GM12878 (cell line): Measurements from ENCODE around the gene PPP1R3G. TPM values are rescaled to one million over a fixed set of nuclear protein-coding genes. Genes with fewer than 3 reads are reported as not detected.

ENCODE experiments used
- ATAC-seq: fragments of 200-7000 bp; cut with Tn5 transposase; 3 replicates; pipeline ENCODE4 v1.9.1; 2020; ENCODE audit warnings: mild to moderate bottlenecking, moderate library complexity
- BruUV-seq: library from RNA; stranded (reverse); fragments of 400-500 nt; replicated peaks from 2 replicates; lab custom pipeline; 2021; lab: Mats Ljungman, UMichigan
- CTCF ChIA-PET: fragments of 300-600 bp; sonication (Branson Sonifier 250); formaldehyde crosslinking; extraction: SDS; loops from one replicate; lab custom pipeline; 2021; ENCODE audit warnings: inconsistent platforms; lab: Yijun Ruan, JAX
- POLR2A ChIA-PET: fragments of 350-600 bp; formaldehyde crosslinking; extraction: SDS; loops from one replicate; lab custom pipeline; 2021; ENCODE audit warnings: inconsistent platforms; lab: Charles Lee
- RAD21 ChIA-PET: fragments of 300-600 bp; sonication (Branson Sonifier 250); formaldehyde crosslinking; loops from one replicate; lab custom pipeline; 2023; ENCODE audit warnings: antibody characterized with exemption; ENCODE audit not compliant: unreplicated experiment; lab: Charles Lee
- SMC1A ChIA-PET: fragments of 300-600 bp; sonication (Branson Sonifier 250); formaldehyde crosslinking; loops from one replicate; lab custom pipeline; 2023; ENCODE audit not compliant: unreplicated experiment, uncharacterized antibody; lab: Charles Lee
- DNase-seq: peaks from one replicate; pipeline ENCODE4 v3.0.0-alpha.2; 2011; ENCODE audit warnings: low read depth, low spot score
- FAIRE-seq: peaks from 3 replicates; lab custom pipeline; 2011; peaks lifted over from hg19 to GRCh38; lab: Jason Lieb, UNC
- H2AFZ ChIP-seq: 2 replicates; pipeline ENCODE4 v1.6.0; 2011; ENCODE audit warnings: low read depth, low read length, control low read depth; ENCODE audit not compliant: control insufficient read depth
- H3K27ac ChIP-seq: 2 replicates; pipeline ENCODE4 v1.5.1; 2011; ENCODE audit warnings: control low read depth; ENCODE audit not compliant: control insufficient read depth, insufficient read depth
- H3K27me3 ChIP-seq, 2 experiments: replicated peaks in 1 of 2; 2 replicates each; pipeline versions ENCODE4 v1.6.0 to v1.6.1; 2011; ENCODE audit warnings: low read length in 1 of 2; ENCODE audit not compliant: control insufficient read depth in 2 of 2, insufficient read depth in 2 of 2
- H3K36me3 ChIP-seq, 2 experiments: 2 replicates each; pipeline ENCODE4 v1.5.1; 2011; ENCODE audit warnings: low read length in 1 of 2; ENCODE audit not compliant: control insufficient read depth in 2 of 2, insufficient read depth in 2 of 2
- H3K4me1 ChIP-seq: 2 replicates; pipeline ENCODE4 v1.6.1; 2011; ENCODE audit warnings: mild to moderate bottlenecking, low read length, moderate library complexity, mixed read lengths; ENCODE audit not compliant: control insufficient read depth, insufficient read depth
- H3K4me2 ChIP-seq: 2 replicates; pipeline ENCODE4 v1.6.0; 2011; ENCODE audit warnings: control low read depth; ENCODE audit not compliant: control insufficient read depth, insufficient read depth
- H3K4me3 ChIP-seq: fragments of 200-600 bp; sonication (generic); 2 replicates; pipeline ENCODE4 v1.5.1; 2016
- H3K79me2 ChIP-seq: 2 replicates; pipeline ENCODE4 v1.6.0; 2011; ENCODE audit warnings: low read length; ENCODE audit not compliant: control insufficient read depth, insufficient read depth
- H3K9ac ChIP-seq: 2 replicates; pipeline ENCODE4 v1.8.0; 2011; ENCODE audit warnings: low read length, control low read depth, mixed read lengths; ENCODE audit not compliant: control insufficient read depth, insufficient read depth
- H3K9me3 ChIP-seq: replicated peaks from 3 replicates; pipeline ENCODE4 v1.5.1; 2011; ENCODE audit warnings: mild to moderate bottlenecking, low read length; ENCODE audit not compliant: control insufficient read depth, insufficient read depth
- H4K20me1 ChIP-seq: 2 replicates; pipeline ENCODE4 v1.6.0; 2011; ENCODE audit not compliant: control insufficient read depth, insufficient read depth
- ASH2L ChIP-seq: fragments of 300-600, 200-600 bp; sonication (generic); IDR thresholded peaks from 2 replicates; pipeline ENCODE4 v1.6.1; 2017; ENCODE audit warnings: low read depth, mild to moderate bottlenecking, borderline replicate concordance
- CBX5 ChIP-seq: sonication (generic); IDR thresholded peaks from 2 replicates; pipeline ENCODE4 v1.6.1; 2016; ENCODE audit warnings: low read depth, moderate library complexity, mild to moderate bottlenecking, inconsistent platforms
- EGR1 ChIP-seq, 2 experiments: IDR thresholded peaks; 1 replicate in 1 of 2; 2 replicates in 1 of 2; pipeline ENCODE4 v1.6.1; 2011 to 2012; ENCODE audit warnings: low read depth in 2 of 2, low read length in 2 of 2, borderline replicate concordance in 1 of 2, mild to moderate bottlenecking in 1 of 2, moderate library complexity in 1 of 2
- IRF3 ChIP-seq: fragments of 450-650 bp; IDR thresholded peaks from 2 replicates; pipeline ENCODE4 v1.6.1; 2014; ENCODE audit warnings: mild to moderate bottlenecking
- MTA2 ChIP-seq: fragments of 450-650 bp; IDR thresholded peaks from 2 replicates; pipeline ENCODE4 v1.6.1; 2016; ENCODE audit warnings: low read depth, mild to moderate bottlenecking, moderate library complexity
- PML ChIP-seq: IDR thresholded peaks from 2 replicates; pipeline ENCODE4 v1.6.1; 2012; ENCODE audit warnings: low read length, inconsistent platforms
- USF1 ChIP-seq: IDR thresholded peaks from 2 replicates; pipeline ENCODE4 v1.6.1; 2011; ENCODE audit warnings: borderline replicate concordance, low read depth, mild to moderate bottlenecking, moderate library complexity, mixed read lengths, low read length; ENCODE audit not compliant: insufficient read depth; ENCODE audit errors: extremely low read length
- WGBS: methylation state at CpG from one replicate; pipeline ENCODE4 v1.1.6; 2016; ENCODE audit warnings: low lambda C conversion rate; ENCODE audit not compliant: insufficient replicate concordance, insufficient coverage; ENCODE audit errors: missing lambda C conversion rate; 5-methylcytosine and 5-hydroxymethylcytosine counted together
- in situ Hi-C: fragments of 300-500 bp; cut with MboI; formaldehyde crosslinking; loops from 9 replicates; pipeline ENCODE4 v1.14.3; 2018; ENCODE audit warnings: mixed read lengths
- intact Hi-C: fragments of 100-400 bp; cut with micrococcal nuclease; formaldehyde crosslinking; loops from one replicate; pipeline ENCODE4 v1.14.2; 2022; ENCODE audit not compliant: unreplicated experiment
- polyA plus RNA-seq, 11 experiments: library from polyadenylated mRNA; depleted of rRNA in 4 of 11; unstranded in 6 of 11; stranded (reverse) in 5 of 11; fragments of >200 nt; fragmentation: Nextera tagmentation in 4 of 11; fragmentation: Illumina TruSeq in 1 of 11; extraction: Ambion mirVana in 4 of 11; extraction: Trizol in 1 of 11; gene quantifications; 1 replicate in 1 of 11; 2 replicates in 10 of 11; pipeline versions ENCODE4 v1.2.1 to v1.2.3, GENCODE V29; 2011 to 2016; ENCODE audit warnings: inconsistent platforms in 2 of 11, missing spikeins in 2 of 11, low read depth in 1 of 11
- total RNA-seq, 4 experiments: library from RNA; depleted of rRNA in 3 of 4; stranded (reverse); fragments of >200 nt in 3 of 4; fragmentation: Illumina TruSeq in 1 of 4; extraction: Trizol in 1 of 4; gene quantifications; 2 replicates each; pipeline versions ENCODE4 v1.2.1 to v1.2.3, GENCODE V29; 2013 to 2021

Gene PPP1R3G
- total and polyA plus RNA-seq, 10 of the 15 experiments (the other 5 are each of a cell fraction or from before 2014, with no cell fraction given) = 0.01 to 0.10 (median 0.04) TPM; not detected in 4

- no TSS peak for BruUV-seq
These were observed 34.2 kb downstream of the PPP1R3G start for GRCh38 chr6:5119090-5119951.

More at GRCh38 chr6:5119090-5119951, 34.2 kb downstream of the PPP1R3G start:
- Histone ChIP-seq H3K9me3 (no peaks in the 10 kb centered on the region), H3K79me2 (no peaks in the 10 kb centered on the region), H3K4me2 (no peak overlapping the region), H4K20me1 (no peaks in the 10 kb centered on the region), H3K9ac (no peak overlapping the region), H3K36me3 (no peaks in the 10 kb centered on the region), H3K4me1 (no peaks in the 10 kb centered on the region), H2AFZ (no peak overlapping the region), H3K27ac (no peak overlapping the region), H3K27me3 (no peaks in the 10 kb centered on the region), H3K4me3 (no peak overlapping the region)
- ChIA-PET RAD21 (no interaction called here), POLR2A (no interaction called here), SMC1A (no interaction called here), CTCF (interaction anchor here (1.0 kb wide), 1 partner anchor 24 kb away, joined by 3 read pairs; no protein-coding TSS in a partner anchor)
- no peak for ATAC-seq
- no peak for DNase-seq
- in situ Hi-C loops = no loop called here
- 90% methylated on average over 17 of the region's 17 CpGs for WGBS
- no peak for FAIRE-seq
- no peak for TF ChIP-seq IRF3
- TF ChIP-seq EGR1 (IDR thresholded peaks at IDR 0.05; ENCODE audit: borderline replicate concordance in 1 of 2, low read depth in 2 of 2, low read length in 2 of 2) = no peak
- TF ChIP-seq ASH2L = no peak
- TF ChIP-seq CBX5 = no peak
- TF ChIP-seq USF1 = no peak
- no peak for TF ChIP-seq PML
- TF ChIP-seq MTA2 = no peak
- intact Hi-C loops = no loop called here
